Temporal lobe (tissue), 2 donors: Measurements from ENCODE around the gene PLXND1. TPM values are rescaled to one million over a fixed set of nuclear protein-coding genes. Genes with fewer than 3 reads are reported as not detected.

Experiments
- small RNA-seq: library from RNA; depleted of rRNA; stranded (forward); fragments of <200 nt; gene quantifications from one replicate; pipeline ENCODE3, GENCODE V24; 2014; ENCODE audit warnings: low replicate concordance
- total RNA-seq: library from RNA; depleted of rRNA; stranded (reverse); fragments of >200 nt; gene quantifications from one replicate; pipeline ENCODE4 v1.2.3, GENCODE V29; 2014

PLXND1 gene
- total RNA-seq, 1 donor from 2014 or later = 24.1 TPM

Small RNAs within 50 kb of the gene (small RNA-seq; reads per million reads assigned to genes)
- not detected for gene RN7SL752P

Other genes starting within 250 kb of the PLXND1 start
- gene EFCAB12, start 178.0 kb downstream of the PLXND1 start, total RNA-seq = under 0.01 TPM
- 12.8 TPM for gene MBD4, start 166.7 kb downstream of the PLXND1 start, total RNA-seq
- gene IFT122, start 166.5 kb downstream of the PLXND1 start, total RNA-seq = 21.4 TPM
- not detected for gene RHO, start 78.0 kb downstream of the PLXND1 start, total RNA-seq
- gene H1-8, start 63.5 kb downstream of the PLXND1 start, total RNA-seq = not detected